Measurements from ENCODE around the gene FOXD4L5. TPM values are rescaled to one million over a fixed set of nuclear protein-coding genes. Genes with fewer than 3 reads are reported as not detected.
"Not testable (repeated sequence)": the region's sequence is repeated elsewhere in the genome, so short reads cannot be mapped to it uniquely, and the experiment has no call there.

FOXD4L5 gene
- under 1 TPM; 0.16 to 0.23 TPM for total RNA-seq

DNA sequence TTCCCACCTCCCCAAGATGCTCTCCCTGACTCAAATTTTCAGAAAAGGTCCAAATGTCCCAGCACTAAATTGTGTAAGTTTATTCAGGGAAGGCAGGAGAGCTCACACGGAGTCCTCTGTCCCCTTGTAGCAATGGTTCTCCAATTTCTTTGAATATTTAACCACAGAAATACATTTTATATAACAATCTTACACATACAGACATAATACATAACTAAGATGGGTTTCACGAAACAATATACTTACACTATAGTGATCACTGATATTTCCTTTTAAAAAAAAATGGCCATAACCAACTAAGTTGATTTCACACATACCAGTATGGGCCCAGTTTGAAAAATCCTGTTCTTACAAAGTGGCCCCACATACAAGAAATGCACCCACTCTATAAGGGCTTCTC is at the start of gene FOXD4L5:
FOXD4L5 (minus strand) TSS at position 101 of the 400 bp plus-strand sequence. CDS start 832 bp downstream, outside the sequence.
- not testable (repeated sequence) for H3K27ac Mint-ChIP-seq, H3K4me3 Mint-ChIP-seq, DNase-seq

DNA sequence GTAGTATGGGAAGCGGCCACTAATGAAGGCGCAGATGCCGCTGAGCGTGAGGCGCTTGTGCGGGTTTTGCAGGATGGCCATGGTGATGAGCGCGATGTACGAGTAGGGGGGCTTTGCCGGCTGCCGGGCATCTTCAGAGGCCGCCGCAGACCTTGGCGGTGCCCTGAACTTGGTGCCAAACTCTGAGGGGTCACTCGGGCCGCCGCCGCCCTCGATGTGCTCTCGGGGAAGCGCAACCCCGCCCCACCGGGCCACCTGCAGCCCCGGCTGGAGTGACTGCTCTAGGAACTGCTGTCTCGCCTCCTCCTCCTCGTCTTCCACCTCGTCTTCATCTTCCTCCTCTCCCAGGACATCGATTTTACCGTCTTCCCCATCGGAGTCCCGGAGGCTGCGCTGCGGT is 1.1 kb downstream of the FOXD4L5 start:
- H3K27me3 Mint-ChIP-seq (ENCODE audit: low read depth); DNase-seq; H3K4me3 Mint-ChIP-seq; H3K4me1 Mint-ChIP-seq (ENCODE audit: low read depth); ATAC-seq; H3K36me3 Mint-ChIP-seq (ENCODE audit: low read depth); CTCF ChIA-PET; H3K9me3 Mint-ChIP-seq (ENCODE audit: insufficient read depth); H3K27ac Mint-ChIP-seq; POLR2A ChIA-PET: not testable (repeated sequence)

More for the DNA sequence above, at the start of gene FOXD4L5:
- H3K9me3 Mint-ChIP-seq (ENCODE audit: insufficient read depth); H3K27me3 Mint-ChIP-seq (ENCODE audit: low read depth); H3K36me3 Mint-ChIP-seq (ENCODE audit: low read depth); CTCF ChIA-PET; H3K4me1 Mint-ChIP-seq (ENCODE audit: low read depth); POLR2A ChIA-PET; ATAC-seq: not testable (repeated sequence)

DNA sequence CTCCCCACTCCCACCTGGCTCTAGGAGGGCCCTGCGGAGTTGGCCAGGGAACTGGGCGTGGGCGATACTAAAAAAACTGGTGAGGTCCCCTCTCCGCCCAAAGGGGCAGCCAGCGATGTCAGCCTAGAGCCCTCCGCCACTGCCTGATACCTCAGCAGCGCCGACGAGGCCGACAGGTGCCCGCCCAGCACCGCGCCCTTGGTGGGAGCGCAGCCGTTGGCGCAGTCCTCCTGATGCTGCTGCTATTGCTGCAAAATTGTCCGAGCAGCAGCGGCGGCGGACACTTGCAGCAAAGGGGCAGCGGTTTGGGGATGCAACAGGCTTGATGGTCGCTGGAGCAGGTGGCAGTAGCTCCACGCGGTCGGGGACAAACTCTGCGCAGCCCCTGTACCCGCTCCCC is 2.0 kb downstream of the FOXD4L5 start:
- H3K4me1 Mint-ChIP-seq (ENCODE audit: low read depth); H3K4me3 Mint-ChIP-seq; H3K9me3 Mint-ChIP-seq (ENCODE audit: insufficient read depth); POLR2A ChIA-PET; H3K27me3 Mint-ChIP-seq (ENCODE audit: low read depth); DNase-seq; ATAC-seq; H3K36me3 Mint-ChIP-seq (ENCODE audit: low read depth); H3K27ac Mint-ChIP-seq; CTCF ChIA-PET: not testable (repeated sequence)
